ENCODE data around the gene CSNK2A2.

CSNK2A2 gene

DNA sequence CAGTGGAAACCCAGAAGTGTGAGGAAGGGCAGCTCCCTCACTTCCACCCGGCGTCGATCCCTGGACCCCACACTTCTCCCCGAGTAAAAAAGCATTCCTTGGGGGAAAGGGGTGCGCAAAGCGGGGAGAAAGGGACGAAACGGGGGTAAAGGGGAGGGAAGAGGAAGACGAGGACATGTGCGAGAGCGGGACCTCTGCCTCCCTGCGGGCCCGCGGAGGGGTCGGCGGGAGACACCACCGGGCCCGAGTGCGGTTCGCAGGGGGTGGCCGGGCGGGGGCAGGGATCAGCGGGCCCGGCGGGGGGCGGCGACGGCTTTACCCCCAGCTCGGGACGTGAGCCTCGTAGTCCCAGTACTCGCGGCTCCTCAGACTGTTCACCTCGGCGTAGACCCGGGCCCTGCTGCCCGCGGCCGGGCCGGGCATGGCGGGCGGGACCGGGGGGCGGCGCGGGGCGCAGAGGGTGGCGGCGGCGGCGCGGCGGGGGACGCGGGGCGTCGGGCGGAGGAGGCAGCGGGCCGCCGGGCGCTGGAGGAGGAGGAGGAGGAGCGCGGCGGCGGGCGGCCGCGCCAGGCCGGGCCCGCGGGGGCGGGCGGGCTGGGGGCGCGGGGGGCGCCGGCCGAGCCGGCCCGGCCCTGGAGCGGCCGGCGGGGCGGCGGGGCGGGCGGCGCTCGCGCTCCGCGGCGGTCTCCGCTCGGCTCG, 443 bp downstream of the CSNK2A2 start:
- FAIRE-seq, result no peak

- FAIRE-seq, result no peak
These were observed 1.0 kb downstream of the CSNK2A2 start for GRCh38 chr16:58196898-58197313.

- no peak for FAIRE-seq
These were observed 2.1 kb downstream of the CSNK2A2 start for GRCh38 chr16:58195771-58196170.

- no peak for FAIRE-seq
These were observed 2.6 kb downstream of the CSNK2A2 start for GRCh38 chr16:58195344-58195743.

GRCh38 chr16:58194790-58195189, 3.1 kb downstream of the CSNK2A2 start:
- no peak for FAIRE-seq

- FAIRE-seq, result no peak
These were observed 10.1 kb downstream of the CSNK2A2 start for GRCh38 chr16:58187665-58188421.

DNA sequence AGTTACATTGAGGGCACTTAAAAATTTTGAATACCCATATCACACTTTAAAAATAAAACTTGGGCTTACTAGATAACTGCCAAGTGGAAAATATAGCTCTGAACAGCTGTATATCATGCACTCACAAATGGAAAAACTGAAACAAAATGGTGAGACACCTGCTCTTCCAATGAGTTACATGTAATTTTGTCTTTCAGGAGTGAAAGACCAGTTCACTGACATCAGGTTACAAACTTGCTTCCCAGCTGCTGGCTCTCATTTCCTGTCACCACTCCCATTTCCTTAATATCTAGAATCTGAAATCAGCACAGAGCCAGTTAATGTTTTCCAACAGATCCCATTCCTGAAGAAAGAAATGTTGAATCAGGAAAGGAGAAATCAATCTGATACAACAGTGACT, 10.8 kb downstream of the CSNK2A2 start:
- FAIRE-seq, result no peak

GRCh38 chr16:58186176-58186944, 11.5 kb downstream of the CSNK2A2 start:
- no peak for FAIRE-seq

DNA sequence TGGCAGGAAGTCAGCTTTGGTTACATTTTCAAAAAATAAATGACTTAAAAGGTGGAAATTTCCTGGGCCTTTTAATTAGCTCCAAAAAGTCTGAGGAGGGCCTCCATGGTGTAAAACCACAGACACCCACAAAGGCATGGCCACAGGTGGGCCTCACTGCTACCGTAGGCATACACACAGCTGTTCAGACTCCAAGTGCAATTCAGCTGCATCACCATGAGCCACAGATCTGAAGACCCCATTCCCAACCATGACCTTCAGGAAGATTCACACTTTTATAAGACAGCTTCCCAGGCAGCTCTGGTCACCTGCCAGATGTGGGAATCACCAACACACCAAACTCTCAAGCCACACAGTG, 20.6 kb downstream of the CSNK2A2 start:
- FAIRE-seq, result no peak

GRCh38 chr16:58176608-58177352, 21.1 kb downstream of the CSNK2A2 start:
- no peak for FAIRE-seq

DNA sequence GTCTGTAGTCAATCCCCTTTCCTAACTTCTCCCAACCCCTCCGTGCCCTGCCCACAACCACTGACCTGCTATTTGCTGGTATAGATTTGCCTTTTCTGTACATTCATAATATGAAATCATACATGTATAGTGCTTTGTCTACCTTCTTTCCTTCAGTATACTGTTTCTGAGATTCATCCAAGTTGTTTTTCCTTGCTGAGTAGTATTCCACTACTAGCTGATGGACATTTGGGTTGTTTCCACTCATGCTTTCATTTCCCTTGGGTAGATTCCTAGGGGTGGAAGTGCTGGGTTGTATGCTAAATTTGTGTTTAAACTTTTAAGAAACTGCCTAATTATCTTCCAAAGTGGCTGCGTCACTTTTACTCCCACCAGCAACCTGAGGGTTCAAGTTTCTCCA, 27.7 kb downstream of the CSNK2A2 start:
- no peak for FAIRE-seq

DNA sequence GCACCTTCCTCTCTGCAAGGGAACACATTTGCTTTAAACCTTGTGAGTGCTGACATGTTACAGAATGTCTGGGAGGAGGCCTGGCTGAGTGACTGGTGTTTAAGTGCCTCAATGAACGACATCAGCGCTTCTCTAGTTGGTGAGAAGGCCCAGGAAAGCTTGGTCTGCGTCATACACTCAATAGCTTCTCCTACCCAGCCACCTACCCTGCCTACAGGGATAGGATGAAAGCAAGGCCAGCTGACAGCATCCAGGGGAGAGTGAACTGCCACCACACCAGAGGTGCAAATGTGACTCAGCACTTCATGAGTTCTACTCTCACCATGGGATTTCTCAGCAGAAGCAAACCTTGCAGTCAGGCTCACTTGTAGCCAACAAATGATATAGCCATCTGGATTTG, 37.1 kb downstream of the CSNK2A2 start:
- no peak for FAIRE-seq

DNA sequence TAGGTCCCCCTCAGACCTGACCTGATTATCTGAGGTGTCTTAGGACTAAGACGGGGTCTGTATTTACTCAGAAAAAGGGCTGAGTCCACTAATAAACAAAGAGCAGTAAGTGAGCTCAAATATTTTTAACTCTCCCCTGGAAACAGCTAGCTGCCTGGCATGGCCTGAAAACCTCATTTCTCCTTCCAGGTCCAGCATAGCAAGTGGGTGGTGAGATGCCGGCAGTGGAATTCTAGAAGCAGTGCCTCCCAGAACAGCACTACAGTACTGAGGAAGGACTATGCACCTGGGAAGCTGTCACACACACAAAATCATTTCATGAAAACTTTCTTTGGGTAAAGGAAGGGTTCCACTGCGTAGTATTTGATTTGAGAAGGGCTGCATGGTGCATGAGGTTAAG, 39.2 kb downstream of the CSNK2A2 start:
- no peak for FAIRE-seq

DNA sequence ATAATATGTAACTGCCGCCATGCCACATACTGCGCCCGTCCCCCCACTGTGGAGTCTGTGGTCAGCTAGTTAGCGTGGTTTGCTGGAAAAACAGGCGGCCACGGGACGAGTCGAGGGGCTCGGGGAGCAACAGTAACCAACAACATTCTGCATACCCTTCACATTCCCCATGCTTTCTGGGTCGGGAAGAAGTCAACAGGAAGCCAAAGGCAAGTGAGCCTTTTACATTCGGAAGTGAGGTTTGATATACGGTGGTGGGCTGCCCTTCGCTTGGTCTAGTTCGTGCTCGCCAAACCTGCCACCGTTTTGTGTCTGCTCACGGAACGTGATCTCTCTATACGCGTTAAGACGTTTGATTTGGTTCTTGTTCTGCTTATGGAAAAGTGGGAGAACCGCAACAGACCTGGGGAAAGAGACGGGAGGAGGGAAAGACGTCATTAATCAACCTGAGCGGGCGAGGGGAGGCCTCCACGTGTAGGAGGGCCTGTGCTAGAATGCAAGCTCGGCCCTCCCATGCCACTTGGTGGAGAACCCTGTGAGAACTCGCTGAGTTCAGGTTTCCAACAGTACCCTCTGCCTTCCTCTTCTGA, 39.9 kb downstream of the CSNK2A2 start:
- FAIRE-seq, result no peak

DNA sequence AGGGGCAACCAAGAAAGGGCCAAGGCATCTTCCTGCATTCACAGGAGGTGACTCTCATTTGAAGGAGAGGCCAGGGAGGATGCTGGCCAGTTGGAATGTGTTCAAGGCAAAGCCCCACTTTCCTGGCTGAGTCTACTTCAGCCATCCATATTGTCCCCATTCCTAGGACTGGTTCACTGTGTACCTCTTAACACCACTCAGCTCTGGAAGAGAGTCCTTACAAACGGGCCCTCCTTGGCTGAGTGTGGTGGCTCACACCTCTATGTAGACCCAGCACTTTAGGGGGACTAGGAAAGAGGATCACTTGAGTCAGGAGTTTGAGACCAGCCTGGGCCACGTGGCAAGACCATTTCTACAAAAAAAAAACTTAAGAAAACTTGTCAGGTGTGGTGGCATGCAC, 40.7 kb downstream of the CSNK2A2 start:
- no peak for FAIRE-seq

DNA sequence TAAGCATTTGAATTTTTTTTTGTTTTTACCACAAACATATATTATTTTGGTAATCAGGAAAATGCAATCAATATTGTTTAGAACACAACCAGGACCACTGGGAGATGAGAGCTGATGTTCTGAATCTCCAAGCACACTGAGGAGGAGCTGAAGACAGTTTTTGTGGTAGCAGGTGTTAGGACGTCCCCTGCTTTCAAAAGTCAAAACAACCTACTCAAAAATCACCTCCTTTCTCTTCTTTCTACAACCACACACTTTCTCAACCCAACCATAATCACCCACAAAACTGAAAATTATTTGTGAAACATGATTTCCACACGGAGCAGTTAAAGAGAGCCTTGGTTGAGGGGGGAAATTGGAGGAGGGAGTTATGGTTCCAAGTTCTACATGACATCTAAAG, 42.1 kb downstream of the CSNK2A2 start:
- FAIRE-seq, result no peak

DNA sequence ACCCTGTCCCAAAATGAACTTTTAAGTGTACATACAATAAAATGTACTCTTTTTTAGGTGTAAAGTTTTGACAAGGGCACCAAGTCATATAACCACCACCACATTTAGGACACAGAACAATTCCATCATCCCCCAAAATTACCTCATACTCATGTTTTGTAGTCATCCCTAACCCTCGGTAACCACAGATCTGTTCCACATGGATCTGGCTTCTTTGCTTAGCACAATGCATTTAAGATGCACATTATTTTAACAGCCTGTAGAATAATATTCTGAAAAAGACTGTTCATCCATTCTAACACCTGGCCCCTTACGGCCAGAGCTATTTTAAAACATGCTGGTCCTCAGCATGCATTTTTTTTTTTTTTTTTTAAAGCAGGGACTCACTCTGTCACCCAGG, 43.6 kb downstream of the CSNK2A2 start:
- no peak for FAIRE-seq

DNA sequence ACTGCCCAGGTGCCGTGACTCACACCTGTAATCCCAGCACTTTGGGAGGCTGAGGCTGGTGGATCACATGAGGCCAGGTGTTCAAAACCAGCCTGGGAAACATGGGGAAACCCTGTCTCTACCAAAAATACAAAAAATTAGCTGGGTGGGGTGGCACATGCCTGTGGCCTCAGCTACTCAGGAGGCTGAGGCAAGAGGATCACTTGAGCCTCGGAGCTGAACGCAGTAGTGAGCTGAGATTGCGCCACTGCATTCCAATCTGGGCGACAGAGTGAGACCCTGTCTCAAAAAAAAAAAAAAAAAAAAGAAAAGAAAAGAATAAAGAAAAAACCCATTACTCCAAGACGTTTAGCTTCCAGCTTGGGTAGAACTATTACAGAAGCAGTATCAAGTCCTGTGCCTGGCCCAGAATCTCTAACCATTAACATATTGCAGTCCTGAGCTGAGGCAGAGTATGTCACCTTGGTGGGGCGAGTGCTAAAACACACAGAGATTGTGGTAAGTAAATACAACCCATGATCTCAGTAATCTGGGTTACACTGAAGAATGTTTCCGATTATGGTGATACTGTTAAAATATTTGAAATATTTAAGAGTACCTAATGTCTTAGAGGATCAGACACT, 45.5 kb downstream of the CSNK2A2 start:
- no peak for FAIRE-seq

DNA sequence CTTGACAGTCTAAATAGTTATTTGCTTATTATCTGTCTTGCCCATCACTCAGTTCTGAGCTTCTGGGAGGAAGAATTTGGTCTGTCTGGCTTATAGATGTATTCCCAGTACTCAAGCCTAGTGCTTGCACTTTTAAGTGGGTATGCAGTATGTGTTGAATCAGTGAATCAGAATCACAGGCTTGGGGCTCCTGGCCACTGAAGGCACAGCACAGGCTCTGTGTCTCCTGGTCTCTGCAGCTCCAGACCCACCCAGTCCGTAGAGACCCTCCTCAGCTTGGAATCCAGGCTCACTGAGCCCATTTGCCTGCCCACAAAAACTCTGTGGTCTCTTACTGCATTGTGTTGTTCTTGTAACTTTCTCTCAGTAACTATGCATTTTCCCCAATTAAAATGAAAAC, 49.4 kb downstream of the CSNK2A2 start:
- no peak for FAIRE-seq

DNA sequence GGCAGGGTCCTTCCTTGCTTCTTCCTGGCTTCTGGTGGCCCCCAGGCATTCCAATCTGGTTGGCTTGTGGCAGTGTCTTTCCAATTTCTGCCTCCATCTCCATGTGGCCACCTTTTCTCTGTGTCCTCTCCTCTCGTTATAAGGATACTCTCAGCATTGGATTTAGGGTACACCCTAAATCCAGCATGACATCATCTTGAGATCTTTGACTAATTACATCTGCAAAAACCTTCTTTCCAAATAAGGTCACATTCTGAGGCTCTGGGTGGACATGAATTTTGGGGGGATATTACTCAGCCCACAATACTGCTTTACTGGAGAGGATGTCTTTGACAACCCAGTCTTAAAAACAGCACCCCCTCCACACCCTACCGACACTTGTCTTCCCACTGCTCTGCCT, 49.8 kb downstream of the CSNK2A2 start:
- FAIRE-seq, result no peak

GRCh38 chr16:58138852-58139251, 59.1 kb downstream of the CSNK2A2 start:
- peak; percentile 38 for FAIRE-seq

DNA sequence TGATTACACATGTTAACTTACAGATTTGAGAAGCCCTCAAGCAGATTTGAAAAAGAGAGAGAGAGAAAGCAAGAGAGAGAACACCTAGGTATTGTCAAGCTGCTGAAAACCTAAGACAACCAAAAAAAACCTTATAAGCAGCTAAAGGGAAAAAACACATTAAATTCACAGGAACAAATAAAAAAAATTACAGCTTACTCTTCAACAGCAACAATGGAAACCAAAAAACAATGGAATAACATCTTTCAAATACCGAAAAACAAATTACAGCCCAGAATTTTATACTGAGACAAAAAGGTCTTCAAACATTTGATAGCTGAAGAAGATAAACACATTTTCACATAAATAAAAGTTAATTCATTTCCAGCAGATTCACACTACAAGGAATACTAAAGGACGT, 60.3 kb downstream of the CSNK2A2 start:
- no peak for FAIRE-seq

All from islet of Langerhans (tissue), 1 donor.